Measurements from ENCODE around the gene ZCCHC10. TPM values are rescaled to one million over a fixed set of nuclear protein-coding genes. Genes with fewer than 3 reads are reported as not detected.
"Not testable (repeated sequence)": the region's sequence is repeated elsewhere in the genome, so short reads cannot be mapped to it uniquely, and the experiment has no call there.

The ZCCHC10 gene
- total RNA-seq, 2 donors from 2014 or later, result 31.1 to 36.6 TPM

DNA sequence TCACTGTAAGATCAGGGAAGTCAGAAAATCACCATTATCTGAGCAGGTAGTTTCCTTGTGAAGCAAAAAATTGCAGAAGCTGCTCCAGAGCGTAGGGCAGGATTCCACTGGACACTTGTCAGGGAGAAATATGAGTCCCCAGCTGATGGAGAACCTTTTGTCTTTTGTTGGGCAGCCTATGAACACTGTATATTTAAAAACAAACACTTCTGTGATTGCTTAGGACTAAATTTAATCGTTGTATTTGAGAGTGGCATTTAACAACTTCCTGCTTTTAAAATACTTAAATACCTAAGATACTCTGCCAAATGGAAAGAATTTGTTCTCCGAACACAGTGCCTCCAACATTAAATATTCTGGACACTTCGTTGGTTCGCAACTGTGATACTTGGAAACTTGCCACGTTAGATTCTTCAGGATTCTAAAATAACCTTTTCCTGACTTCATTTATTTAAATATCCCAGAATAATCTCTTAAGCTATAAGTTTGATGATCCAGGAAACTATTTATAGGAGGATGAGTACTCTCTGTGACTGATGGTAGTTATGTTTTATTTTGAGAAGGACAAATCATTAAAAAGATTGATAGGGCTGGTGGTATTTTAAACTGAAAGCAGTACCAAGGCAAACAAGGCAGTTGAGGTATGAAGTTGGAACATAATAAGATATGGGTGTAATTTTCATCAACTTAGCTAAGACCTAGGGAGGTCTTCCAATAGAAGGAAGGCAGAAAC is 22.8 kb upstream of the ZCCHC10 start:
- DNase-seq (no peak), ATAC-seq (no peak)
- intact Hi-C loops (cut with DNase I, micrococcal nuclease), result no loop called here

DNA sequence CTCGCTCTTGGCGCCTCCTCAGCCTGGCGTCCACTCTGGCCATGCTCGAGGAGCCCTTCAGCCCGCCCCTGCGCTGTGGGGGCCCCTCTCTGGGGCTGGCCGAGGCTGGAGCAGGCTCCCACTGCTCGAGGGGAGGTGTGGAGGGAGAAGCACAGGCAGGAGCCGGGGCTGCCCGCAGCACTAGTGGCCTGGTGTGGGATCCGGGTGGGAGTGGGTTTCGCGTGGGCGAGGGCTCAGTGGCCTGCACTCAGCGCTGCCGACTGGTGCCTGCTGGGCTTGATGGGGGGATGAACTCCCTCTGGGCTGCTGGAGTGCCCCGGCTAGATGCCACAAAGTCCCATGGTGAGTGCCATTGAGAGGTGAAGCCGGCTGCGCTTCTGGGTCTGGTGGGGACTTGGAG is 21.1 kb upstream of the ZCCHC10 start:
- ATAC-seq (no peak), DNase-seq (no peak)

DNA sequence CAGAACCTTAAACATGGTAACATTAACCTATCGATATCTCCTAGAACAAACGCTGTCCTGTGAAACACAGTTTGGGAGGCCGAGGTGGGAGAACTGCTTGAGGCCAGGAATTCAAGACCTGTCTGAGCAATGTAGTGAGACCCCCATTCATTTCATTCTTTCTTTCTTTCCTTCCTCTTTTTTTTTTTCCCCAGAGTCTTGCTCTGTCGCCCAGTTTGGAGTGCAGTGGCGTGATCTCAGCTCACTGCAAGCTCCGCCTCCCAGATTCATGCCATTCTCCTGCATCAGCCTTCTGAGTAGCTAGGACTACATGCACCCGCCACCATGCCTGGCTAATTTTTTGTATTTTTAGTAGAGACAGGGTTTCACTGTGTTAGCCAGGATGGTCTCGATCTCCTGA is 20.2 kb upstream of the ZCCHC10 start:
- DNase-seq; intact Hi-C loops (cut with DNase I, micrococcal nuclease): not testable (repeated sequence)

More for the DNA sequence above, 21.1 kb upstream of the ZCCHC10 start:
- intact Hi-C loops (cut with DNase I, micrococcal nuclease), result no loop called here

DNA sequence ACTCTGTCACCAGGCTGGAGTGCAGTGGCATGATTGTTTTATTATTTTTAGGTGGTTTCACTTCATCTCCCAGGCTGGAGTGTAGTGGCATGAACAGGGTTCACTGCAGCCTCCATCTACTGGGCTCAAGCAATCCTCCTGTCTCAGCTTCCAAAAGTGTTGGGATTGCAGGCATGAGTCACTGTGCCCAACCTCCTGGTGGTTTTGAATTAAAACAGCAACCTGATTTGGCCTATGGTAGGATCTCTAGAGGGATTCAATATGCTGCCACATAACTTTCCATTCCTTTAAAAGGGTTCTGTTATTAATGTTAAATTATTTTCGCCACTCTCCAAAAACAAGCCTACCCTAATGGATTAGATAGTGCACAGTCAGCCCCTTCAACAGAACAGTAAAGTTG is 15.6 kb upstream of the ZCCHC10 start:
- DNase-seq, result no peak
- ATAC-seq, result no peak
- intact Hi-C loops (cut with DNase I, micrococcal nuclease), result no loop called here

More for the DNA sequence above, 20.2 kb upstream of the ZCCHC10 start:
- ATAC-seq, result not testable (repeated sequence)

DNA sequence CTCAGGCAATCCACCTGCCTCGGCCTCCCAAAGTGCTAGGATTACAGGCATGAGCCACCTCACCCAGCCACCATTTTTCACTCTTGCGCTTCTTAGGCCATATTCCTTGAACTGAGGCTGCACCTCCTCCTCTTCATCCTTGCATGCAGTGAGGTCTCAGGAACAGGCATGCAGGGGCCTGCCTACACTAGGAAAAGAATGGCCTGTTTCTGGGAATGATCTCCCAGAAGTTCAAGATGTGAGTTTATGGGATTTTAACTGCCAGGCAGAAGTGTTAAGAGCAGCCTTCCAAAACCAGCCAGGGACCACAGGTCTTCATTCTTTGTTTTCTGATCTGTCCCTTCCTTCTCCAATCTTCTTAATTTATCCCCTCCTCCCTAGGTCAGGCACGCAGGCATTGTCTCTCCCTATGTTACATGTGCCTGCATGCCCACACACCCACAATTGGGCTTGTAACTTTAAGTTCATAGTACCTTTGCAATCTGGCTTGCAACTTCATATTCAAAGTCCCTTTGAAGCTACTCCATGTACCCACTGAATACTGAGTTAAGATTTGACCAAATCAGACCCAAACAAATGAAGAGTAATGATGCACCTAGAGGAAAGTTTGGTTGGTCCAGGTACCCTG is 14.9 kb upstream of the ZCCHC10 start:
- ATAC-seq (no peak), DNase-seq (no peak)
- intact Hi-C loops (cut with DNase I, micrococcal nuclease), result no loop called here

DNA sequence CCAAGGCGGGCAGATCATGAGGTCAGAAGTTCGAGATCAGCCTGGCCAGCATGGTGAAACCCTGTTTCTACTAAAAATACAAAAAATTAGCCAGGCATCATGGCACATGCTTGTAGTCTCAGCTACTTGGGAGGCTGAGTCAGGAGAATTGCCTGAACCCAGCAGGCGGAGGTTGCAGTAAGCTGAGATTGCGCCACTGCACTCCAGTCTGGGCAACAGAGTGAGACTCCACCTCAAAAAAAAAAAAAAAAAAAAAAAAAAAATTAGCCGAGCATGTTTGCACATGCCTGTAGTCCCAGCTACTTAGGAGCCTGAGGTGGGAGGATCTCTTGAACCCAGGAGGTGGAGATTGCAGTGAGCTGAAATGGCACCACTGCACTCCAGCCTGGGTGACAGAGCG is 10.3 kb upstream of the ZCCHC10 start:
- ATAC-seq; DNase-seq; intact Hi-C loops (cut with DNase I, micrococcal nuclease): not testable (repeated sequence)

DNA sequence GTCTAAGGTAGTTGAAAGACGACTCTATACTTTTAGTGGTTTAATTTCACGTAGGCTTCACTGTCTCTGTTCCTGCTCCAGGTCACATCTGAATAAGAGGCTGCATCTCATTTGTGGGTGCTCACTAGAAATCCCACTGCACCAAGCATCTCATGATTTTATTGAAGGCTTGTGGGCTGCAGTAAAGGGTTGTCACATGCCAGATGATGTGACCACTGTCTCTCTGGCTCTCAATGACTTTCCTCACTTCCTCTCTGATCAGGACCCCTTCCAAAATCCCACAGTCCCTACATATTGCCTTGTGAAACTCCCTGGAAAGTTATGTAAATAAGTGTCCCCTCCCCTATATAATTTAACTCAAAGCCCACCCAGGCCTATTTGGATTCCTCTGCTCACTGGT is 8.9 kb upstream of the ZCCHC10 start:
- ATAC-seq, result no peak
- intact Hi-C loops (cut with DNase I, micrococcal nuclease), result no loop called here
- no peak for DNase-seq

DNA sequence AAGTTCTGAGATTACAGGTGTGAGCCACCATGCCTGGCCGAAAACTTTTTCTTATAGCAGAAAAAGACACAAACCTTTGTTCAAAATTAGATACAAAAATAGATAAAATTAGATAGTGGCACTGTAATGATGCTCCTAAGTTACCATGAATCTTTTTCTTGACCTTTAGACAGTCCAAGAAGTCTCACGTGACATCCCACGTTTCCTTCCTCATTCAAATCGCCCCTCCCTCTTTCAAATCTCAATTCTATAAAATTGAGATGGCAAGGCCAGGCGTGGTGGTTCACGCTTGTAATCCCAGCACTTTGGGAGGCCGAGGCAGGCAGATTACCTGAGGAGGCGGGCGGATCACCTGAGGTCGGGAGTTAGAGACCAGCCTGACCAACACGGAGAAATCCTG is 7.7 kb upstream of the ZCCHC10 start:
- ATAC-seq (peak; percentile 51), DNase-seq (no peak)
- intact Hi-C loops (cut with DNase I, micrococcal nuclease), result no loop called here

DNA sequence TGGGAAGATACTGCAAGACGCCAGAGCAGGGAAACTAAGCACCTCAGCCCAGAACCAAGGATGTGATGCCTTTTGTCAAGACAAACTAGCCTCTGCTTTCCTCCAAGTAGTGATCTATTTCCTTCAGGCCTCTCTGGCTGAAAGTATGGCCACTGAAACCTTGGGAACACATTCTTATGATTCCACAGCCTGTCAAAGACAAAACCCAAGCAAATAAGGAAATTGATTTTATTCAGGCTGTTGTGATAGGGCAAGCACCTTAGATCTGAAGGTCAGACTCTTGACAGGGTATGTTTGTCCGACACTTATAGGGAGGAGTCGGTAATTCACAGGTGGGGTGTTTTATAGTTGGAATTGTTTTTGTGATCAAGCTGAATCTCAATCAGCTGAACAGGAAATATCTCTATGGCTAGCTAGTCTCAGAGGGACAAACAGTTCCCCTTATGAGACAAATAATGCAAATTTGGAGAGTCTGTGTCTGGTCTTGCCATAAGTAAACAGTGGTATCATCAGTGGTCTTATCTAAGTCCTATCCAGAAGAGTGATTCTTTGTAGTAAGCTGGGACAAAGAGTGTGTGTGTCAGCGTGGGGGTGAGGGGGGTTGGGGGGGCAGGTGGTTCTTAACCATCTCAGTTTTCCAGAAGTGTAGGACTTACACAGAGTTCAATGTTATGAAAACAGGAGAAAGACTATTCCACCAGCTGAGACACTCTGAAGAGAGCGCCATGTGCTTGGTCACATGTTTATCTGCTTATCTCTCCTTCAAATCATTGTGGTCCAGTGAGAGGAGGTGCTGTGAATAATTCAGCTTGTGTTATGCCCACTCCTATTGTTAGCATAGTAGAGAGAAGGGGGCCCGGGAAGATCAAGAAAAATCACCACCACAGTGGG is 6.7 kb upstream of the ZCCHC10 start:
- intact Hi-C loops (cut with DNase I, micrococcal nuclease), result no loop called here
- no peak for DNase-seq
- peak; percentile 91 for ATAC-seq

DNA sequence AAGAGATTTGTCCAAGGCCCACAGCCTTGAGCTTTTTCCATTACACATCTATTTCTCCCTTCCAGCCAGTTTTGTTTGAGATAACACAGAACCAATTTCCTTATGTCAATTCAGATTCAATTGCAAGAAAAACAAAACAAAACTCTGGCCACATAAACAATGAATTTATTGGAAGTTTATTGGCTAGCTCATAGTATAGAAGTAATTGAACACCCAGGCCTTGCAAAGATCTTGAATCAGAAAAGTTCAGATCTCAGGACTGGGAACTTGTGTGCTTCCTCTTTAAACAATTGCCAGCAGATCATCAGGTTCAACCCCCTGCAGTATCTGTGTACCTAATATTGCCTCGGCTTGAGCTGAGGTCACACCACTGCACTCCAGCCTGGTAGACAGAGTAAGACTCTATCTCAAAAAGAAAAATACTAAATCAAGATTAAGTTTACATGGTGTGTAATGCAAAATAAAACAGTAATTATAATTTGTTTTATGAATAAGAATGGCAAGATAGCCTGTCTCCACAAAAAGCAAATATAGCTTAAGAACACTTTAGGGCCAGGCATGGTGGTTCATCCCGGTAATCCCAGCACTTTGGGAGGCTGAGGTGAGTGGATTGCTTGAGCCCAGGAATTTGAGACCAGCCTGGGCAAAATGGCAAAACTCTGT is 4.1 kb upstream of the ZCCHC10 start:
- ATAC-seq (no peak), DNase-seq (no peak)
- intact Hi-C loops (cut with DNase I, micrococcal nuclease), result no loop called here

DNA sequence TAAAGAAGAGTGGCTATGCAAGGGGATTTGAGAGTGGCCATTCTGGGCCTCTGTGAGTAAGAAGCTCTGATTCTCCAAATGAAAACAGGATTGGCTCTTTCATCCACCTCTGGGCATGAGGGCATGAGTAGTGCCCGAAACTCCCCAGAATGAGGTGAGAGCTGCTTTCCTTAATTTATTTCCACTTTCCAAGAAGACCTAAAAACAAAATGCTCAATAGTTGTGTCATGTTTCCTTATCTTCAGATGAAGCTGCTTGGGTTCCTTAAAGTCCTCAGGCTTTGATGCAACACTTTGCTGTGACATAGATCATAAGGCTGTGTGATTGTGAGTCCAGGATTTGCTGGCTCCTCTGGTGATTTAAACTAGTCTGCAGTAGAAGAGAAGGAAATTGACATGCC is 3.1 kb upstream of the ZCCHC10 start:
- intact Hi-C loops (cut with DNase I, micrococcal nuclease), result no loop called here
- ATAC-seq, result no peak
- no peak for DNase-seq

DNA sequence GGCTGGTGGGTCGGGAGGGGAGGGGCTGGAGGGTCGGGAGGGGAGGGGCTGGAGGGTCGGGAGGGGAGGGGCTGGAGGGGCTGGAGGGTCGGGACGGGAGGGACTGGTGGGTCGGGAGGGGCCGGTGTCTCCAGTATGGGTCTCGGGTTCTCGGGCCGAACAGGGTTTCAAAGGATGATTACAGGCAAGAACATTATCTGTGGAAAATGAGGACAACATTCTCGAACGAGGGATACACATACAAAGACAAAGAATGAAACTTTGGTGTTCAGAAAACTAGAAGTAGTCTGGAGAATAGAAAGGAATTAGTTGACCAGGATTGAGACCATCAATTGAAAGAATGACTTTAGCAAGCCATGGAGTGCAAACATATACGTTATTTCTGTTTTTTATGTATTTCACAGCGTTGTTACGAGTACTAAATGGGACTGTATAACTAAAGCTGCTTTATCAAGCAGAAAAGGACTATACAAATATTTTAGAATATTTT is 360 bp upstream of the ZCCHC10 start:
- intact Hi-C loops (cut with DNase I, micrococcal nuclease), result no loop called here
- no peak for DNase-seq
- ATAC-seq, result no peak

DNA sequence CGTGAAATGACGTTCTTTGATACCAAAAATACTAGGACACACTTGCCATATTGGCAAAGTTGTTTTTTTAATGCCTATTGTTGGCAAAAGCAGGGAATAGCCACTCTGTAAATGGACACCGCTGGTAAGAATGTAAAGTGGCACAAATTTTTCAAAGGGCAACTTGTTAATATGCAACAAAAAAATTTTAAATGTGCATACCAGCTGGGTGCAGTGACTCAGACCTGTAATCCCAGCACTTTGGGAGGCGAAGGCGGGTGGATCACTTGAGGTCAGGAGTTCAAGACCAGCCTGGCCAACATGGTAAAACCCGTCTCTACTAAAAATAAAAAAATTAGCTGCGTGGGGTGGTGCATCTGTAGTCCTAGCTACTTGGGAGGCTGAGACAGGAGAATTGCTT is 6.9 kb downstream of the ZCCHC10 start:
- intact Hi-C loops (cut with DNase I, micrococcal nuclease); ATAC-seq; DNase-seq: not testable (repeated sequence)

DNA sequence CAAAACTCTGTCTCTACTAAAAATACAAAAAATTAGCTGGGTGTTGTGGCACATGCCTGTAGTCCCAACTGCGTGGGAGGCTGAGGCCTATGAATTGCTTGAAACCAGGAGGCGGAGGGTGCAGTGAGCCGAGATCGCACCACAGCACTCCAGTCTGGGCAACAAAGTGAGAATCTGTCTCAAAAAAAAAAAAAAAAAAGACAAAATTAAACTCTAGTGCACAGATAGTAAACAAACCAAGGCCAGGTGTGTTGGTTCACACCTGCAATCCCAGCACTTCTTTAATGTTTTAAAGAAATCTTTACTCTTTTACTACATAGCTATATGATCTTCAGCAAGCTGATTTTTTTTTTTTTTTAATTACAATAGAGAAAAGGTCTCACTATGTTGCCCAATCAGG is 8.4 kb downstream of the ZCCHC10 start:
- intact Hi-C loops (cut with DNase I, micrococcal nuclease), result no loop called here
- DNase-seq (no peak), ATAC-seq (no peak)

DNA sequence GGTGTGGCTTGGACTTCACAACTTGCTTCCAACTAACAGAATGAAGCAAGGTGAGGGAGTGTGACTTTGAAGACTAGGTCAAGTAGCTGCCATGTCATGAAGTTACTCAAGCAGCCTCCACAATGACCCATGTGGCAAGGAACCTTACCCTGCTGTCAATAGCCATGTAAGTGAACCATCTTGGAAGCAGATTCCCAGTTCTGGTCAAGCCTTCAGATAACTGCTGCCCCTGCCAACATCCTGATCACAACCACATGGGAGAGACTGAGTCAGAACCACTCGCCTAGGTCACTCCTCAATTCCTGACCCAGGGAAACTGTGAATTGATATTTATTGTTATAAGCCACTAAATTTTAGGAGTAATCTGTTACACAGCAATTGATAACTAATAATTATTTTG is 10.9 kb downstream of the ZCCHC10 start:
- no peak for ATAC-seq
- intact Hi-C loops (cut with DNase I, micrococcal nuclease), result no loop called here
- DNase-seq, result no peak

DNA sequence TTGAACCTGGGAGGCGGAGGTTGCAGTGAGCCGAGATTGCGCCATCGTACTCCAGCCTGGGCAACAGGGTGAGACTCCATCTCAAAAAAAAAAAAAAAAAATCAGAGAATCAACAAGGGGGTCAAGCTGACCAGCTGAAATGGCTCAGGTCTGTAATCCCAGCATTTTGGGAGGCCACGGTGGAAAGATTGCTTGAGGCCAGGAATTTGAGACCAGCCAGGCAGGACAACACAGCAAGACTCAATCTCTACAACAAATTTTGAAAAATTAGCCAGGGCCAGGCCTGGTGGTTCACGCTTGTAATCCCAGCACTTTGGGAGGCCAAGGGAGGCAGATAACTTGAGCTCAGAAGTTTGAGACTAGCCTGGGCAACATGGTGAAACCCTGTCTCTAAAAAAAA is 17.9 kb downstream of the ZCCHC10 start:
- DNase-seq; intact Hi-C loops (cut with DNase I, micrococcal nuclease); ATAC-seq: not testable (repeated sequence)

DNA sequence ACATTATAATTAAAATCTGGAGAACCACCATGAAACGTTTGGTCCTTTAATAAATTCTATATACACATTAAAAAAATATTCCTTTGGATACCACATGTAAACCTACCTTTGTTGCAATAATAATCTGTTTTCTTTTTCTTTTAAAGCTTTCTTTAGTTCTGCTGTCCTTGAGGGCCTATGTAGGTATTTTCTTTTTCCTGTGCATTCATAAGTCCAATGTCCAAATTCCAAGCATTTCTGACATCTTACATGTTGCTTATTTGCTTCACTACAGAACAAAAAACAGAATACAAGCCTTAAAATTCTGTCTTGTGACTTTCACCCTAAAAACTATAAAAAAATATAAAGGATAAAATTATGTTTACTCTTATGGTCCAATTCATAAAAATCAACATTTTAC is 19.7 kb downstream of the ZCCHC10 start:
- DNase-seq (no peak), ATAC-seq (peak; percentile 44)
- intact Hi-C loops (cut with DNase I, micrococcal nuclease), result no loop called here

DNA sequence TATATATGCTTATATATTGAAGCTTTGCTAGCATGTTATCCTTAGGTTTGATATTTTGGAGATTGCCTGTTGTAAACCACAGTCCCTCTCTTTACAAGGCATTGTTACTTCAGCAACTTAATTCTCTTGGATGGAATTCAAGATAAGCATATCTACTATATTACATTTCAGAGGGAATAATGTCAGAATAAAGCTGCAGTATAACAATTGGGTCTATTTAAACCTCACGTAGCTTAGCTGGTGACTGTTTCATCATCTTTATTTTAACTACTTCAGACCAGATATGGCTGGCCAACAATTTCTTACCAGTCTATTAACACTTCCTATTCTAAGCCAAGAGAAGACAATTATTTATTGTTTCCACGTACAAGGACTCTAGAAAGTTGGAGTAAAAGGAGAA is 27.1 kb downstream of the ZCCHC10 start:
- ATAC-seq, result peak; percentile 90
- intact Hi-C loops (cut with DNase I, micrococcal nuclease), result no loop called here
- no peak for DNase-seq

DNA sequence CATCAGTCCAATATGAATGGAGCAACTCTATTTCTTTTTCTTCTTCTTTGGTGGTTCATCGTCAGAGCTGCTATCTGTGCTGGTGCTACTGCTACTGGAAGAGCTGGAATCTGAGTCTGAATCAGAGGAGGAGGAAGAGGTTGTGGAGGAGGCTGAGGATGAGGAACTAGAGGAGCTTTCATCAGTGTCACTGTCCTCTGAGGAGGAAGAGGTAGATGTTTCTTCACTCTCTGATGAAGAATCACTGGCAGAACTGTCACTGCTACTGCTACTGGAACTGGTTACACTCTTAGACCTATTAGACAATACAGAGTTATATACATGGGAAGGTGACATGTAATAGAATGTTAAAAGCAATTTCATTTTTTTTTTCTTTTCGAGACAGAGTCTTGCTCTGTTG is 27.8 kb downstream of the ZCCHC10 start:
- DNase-seq (no peak), ATAC-seq (no peak)
- intact Hi-C loops (cut with DNase I, micrococcal nuclease), result no loop called here

Data from left colon (tissue), 2 donors.